ENCODE results near the gene RPS6KA5. TPM values are rescaled to one million over a fixed set of nuclear protein-coding genes. Genes with fewer than 3 reads are reported as not detected.

RPS6KA5 gene
- total RNA-seq, 1 experiment from 2014 or later: 24.2 TPM

- no peaks in the 10 kb centered on the region for H3K79me2 ChIP-seq (ENCODE audit: insufficient read depth, low read length)
- no peak overlapping the region for H3K27ac ChIP-seq (ENCODE audit: low read depth, low read length)
- H3K9me3 ChIP-seq (ENCODE audit: control insufficient read depth in 1 of 2, insufficient read depth in 1 of 2, low read depth in 1 of 2, low read length in 2 of 2): no peaks in the 10 kb centered on the region
- TF ChIP-seq EGR1 (IDR thresholded peaks at IDR 0.05; ENCODE audit: low read depth) (no peak), RAD21 (IDR thresholded peaks at IDR 0.05; ENCODE audit: low read depth) (peak; percentile 32; the same call in 1 of the 2 replicates)
- TF ChIP-seq, protein P1, sequence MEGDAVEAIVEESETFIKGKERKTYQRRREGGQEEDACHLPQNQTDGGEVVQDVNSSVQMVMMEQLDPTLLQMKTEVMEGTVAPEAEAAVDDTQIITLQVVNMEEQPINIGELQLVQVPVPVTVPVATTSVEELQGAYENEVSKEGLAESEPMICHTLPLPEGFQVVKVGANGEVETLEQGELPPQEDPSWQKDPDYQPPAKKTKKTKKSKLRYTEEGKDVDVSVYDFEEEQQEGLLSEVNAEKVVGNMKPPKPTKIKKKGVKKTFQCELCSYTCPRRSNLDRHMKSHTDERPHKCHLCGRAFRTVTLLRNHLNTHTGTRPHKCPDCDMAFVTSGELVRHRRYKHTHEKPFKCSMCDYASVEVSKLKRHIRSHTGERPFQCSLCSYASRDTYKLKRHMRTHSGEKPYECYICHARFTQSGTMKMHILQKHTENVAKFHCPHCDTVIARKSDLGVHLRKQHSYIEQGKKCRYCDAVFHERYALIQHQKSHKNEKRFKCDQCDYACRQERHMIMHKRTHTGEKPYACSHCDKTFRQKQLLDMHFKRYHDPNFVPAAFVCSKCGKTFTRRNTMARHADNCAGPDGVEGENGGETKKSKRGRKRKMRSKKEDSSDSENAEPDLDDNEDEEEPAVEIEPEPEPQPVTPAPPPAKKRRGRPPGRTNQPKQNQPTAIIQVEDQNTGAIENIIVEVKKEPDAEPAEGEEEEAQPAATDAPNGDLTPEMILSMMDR (IDR thresholded peaks at IDR 0.05 in 2 of 3, conservative IDR thresholded peaks at IDR 0.05 in 1 of 3; ENCODE audit: borderline replicate concordance in 1 of 3, insufficient read depth in 1 of 3, low read depth in 2 of 3, low read length in 2 of 3): peak in 2 of 3 experiments; percentile 13 to 22; a peak in 1 of 6 replicates
- intact Hi-C loops (cut with micrococcal nuclease): no loop called here
- 0 out of 4 replicates have a peak, but pooled peaks cover 0 to 2% of the 10 kb centered on the region in 2 experiments for H3K36me3 ChIP-seq (ENCODE audit: control insufficient read depth in 1 of 2, insufficient read depth in 2 of 2, low read length in 2 of 2)
- no peaks in the 10 kb centered on the region for H3K27me3 ChIP-seq (ENCODE audit: insufficient read depth, low read length)
- no peak overlapping the region for H3K4me2 ChIP-seq (ENCODE audit: low read length)
- CTCF ChIA-PET: interaction anchor here (0.9 kb wide), 1 partner anchor 273 kb away, joined by 3 read pairs; no protein-coding TSS in a partner anchor
- no peak for ATAC-seq
- no peak for DNase-seq (ENCODE audit: low read depth, low spot score)
- H4K20me1 ChIP-seq (ENCODE audit: insufficient read depth): no peaks in the 10 kb centered on the region
- POLR2A ChIA-PET: no interaction called here
- H2AFZ ChIP-seq (ENCODE audit: low read depth, low read length, poor library complexity, severe bottlenecking): no peak overlapping the region
- RAD21 ChIA-PET (ENCODE audit: low non-redundant PET in 1 of 2, low total read pairs in 2 of 2, uncharacterized antibody in 2 of 2, unreplicated experiment in 2 of 2): no interaction called here
- no TSS peak for BruUV-seq (replicated peaks)
- H3K9me2 ChIP-seq (ENCODE audit: insufficient read depth): no peaks in the 10 kb centered on the region
- no peak overlapping the region for H3K9ac ChIP-seq (ENCODE audit: low read length)
- peaks cover 0 to 4% of the 10 kb centered on the region in 2 experiments; a peak in 2 of 4 replicates for H3K4me1 ChIP-seq (ENCODE audit: control insufficient read depth in 1 of 2, insufficient read depth in 2 of 2, low read length in 2 of 2)
- H3K4me3 ChIP-seq (replicated peaks in 1 of 2; ENCODE audit: low read depth in 1 of 2, low read length in 2 of 2): no peak overlapping the region
Observed at GRCh38 chr14:90900476-90901083, 159.9 kb downstream of the RPS6KA5 start.

DNA sequence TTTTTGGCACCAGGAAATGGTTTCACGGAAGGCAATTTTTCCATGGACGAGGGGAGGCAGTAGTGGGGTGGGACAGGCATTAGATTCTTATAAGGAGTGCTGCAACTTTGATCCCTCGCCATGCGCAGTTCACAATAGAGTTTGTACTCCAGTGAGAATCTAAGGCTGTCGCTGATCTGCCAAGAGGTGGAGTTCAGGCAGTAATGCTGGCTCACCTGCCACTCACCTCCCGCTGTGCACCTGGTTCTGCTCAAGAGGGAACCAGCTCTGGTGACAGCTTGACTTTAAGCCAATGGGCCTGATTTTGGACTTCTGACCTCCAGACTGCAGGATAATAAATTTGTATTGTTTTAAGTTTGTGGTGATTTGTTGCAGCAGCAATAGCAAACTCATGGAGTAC is 163.4 kb downstream of the RPS6KA5 start:
- RAD21 ChIA-PET (ENCODE audit: low non-redundant PET in 1 of 2, low total read pairs in 2 of 2, uncharacterized antibody in 2 of 2, unreplicated experiment in 2 of 2): no interaction called here
- Histone ChIP-seq H3K4me2 (ENCODE audit: low read length) (no peak overlapping the region), H3K9me2 (ENCODE audit: insufficient read depth) (no peaks in the 10 kb centered on the region), H3K27ac (ENCODE audit: low read depth, low read length) (no peak overlapping the region), H2AFZ (ENCODE audit: low read depth, low read length, poor library complexity, severe bottlenecking) (no peak overlapping the region), H3K79me2 (ENCODE audit: insufficient read depth, low read length) (no peaks in the 10 kb centered on the region), H3K9ac (ENCODE audit: low read length) (no peak overlapping the region), H3K9me3 (ENCODE audit: control insufficient read depth in 1 of 2, insufficient read depth in 1 of 2, low read depth in 1 of 2, low read length in 2 of 2) (no peaks in the 10 kb centered on the region), H3K36me3 (ENCODE audit: control insufficient read depth in 1 of 2, insufficient read depth in 2 of 2, low read length in 2 of 2) (0 out of 4 replicates have a peak, but pooled peaks cover 0 to 2% of the 10 kb centered on the region in 2 experiments), H4K20me1 (ENCODE audit: insufficient read depth) (no peaks in the 10 kb centered on the region), H3K4me3 (replicated peaks in 1 of 2; ENCODE audit: low read depth in 1 of 2, low read length in 2 of 2) (no peak overlapping the region), H3K4me1 (ENCODE audit: control insufficient read depth in 1 of 2, insufficient read depth in 2 of 2, low read length in 2 of 2) (no peaks in the 10 kb centered on the region), H3K27me3 (ENCODE audit: insufficient read depth, low read length) (no peaks in the 10 kb centered on the region)
- BruUV-seq (replicated peaks): no TSS peak
- POLR2A ChIA-PET: no interaction called here
- ATAC-seq (no peak), DNase-seq (ENCODE audit: low read depth, low spot score) (no peak)
- TF ChIP-seq ELF1 (IDR thresholded peaks at IDR 0.05; ENCODE audit: borderline replicate concordance, low read depth): no peak
- intact Hi-C loops (cut with micrococcal nuclease): no loop called here
- CTCF ChIA-PET: no interaction called here

All from HCT116 (cell line).